ENCODE results near the gene ACD. TPM values are rescaled to one million over a fixed set of nuclear protein-coding genes. Genes with fewer than 3 reads are reported as not detected.

The ACD gene
- total RNA-seq, 4 donors from 2014 or later = 20.9 to 33.7 (median 24.4) TPM

DNA sequence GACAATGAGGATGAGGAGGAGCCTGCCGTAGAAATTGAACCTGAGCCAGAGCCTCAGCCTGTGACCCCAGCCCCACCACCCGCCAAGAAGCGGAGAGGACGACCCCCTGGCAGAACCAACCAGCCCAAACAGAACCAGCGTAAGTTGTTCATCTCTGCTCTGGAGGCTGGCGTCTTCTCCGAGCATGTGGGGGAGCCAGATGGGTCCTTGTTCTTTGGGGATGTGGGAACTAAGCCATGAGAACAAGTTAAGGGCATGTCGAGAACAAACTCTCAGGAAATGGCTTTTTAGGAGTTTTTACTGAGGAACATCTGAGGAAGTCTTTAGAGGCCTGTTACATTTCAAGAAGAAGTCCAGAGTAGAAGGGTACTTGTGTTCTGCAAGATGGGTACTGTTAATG lies 23.3 kb downstream of the ACD start:
- H3K36me3 ChIP-seq = peaks cover 0 to 78% of the 10 kb centered on the region in 2 donors
- ATAC-seq = no peak
- WGBS, 2 donors (ENCODE audit: low coverage in 1 of 2) = 93 to 94% methylated on average over 5 to 7 of the region's 8 CpGs
- no peaks in the 10 kb centered on the region for H3K27me3 ChIP-seq
- H3K27ac ChIP-seq = no peak overlapping the region
- peaks cover 0 to 27% (median 0%) of the 10 kb centered on the region in 3 donors for H3K4me1 ChIP-seq
- TF ChIP-seq POLR2AphosphoS5 (IDR thresholded peaks at IDR 0.05) (no peak), CTCF (IDR thresholded peaks at IDR 0.05) (no peak), POLR2A (IDR thresholded peaks at IDR 0.05) (no peak), EP300 (IDR thresholded peaks at IDR 0.05) (no peak)
- H3K9me3 ChIP-seq = no peaks in the 10 kb centered on the region
- H3K4me3 ChIP-seq = no peak overlapping the region

DNA sequence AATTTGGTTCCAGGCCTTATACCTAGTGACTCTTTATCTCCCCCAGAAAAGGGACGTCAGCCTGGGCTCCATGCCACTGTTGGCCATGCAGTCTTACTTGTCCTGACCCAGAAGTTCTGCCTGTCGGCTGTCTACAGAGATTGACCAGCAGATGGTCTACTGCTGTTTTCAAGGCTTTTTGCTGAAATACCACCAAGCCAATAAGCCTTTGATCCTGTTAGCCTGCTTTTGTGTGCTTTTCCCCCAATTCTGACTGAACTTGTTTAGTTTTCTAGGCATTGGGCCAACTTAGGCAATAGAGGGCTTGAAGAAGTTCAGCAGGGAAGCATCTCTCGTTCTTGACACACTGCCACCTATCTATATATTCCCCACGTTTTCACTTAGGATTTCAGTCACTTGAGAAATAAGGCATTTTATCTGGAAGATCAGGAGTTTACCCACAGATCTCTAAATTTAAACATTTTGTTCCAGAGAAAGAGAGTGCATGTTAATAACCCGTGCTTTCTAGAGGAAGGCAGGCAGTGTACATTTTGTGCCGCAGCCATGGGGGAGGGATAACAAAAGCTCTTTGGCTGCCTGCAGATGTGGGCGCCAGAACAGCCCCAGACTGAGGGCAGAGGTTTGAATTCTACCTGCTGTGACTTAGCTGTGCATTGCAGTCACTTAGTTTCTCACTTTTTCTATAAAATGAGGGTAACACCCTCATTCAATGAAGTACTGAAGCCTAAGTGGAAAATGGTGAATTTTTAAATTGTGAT lies 27.5 kb downstream of the ACD start:
- WGBS, 2 donors (ENCODE audit: low coverage in 1 of 2) = 40 to 45% methylated on average over 5 to 7 of the region's 7 CpGs
- no peaks in the 10 kb centered on the region for H3K27me3 ChIP-seq
- H3K27ac ChIP-seq = peak overlapping the region in 3 of 4 donors; percentile 5 to 43 (median 30)
- no peak for ATAC-seq
- no peak for TF ChIP-seq EP300 (IDR thresholded peaks at IDR 0.05)
- no peak for TF ChIP-seq CTCF (IDR thresholded peaks at IDR 0.05)
- no peak for TF ChIP-seq POLR2A (IDR thresholded peaks at IDR 0.05)
- TF ChIP-seq POLR2AphosphoS5 (IDR thresholded peaks at IDR 0.05) = no peak
- peaks cover 0 to 100% of the 10 kb centered on the region in 2 donors for H3K36me3 ChIP-seq
- peaks cover 0 to 15% (median 0%) of the 10 kb centered on the region in 3 donors for H3K4me1 ChIP-seq
- H3K9me3 ChIP-seq = no peaks in the 10 kb centered on the region
- H3K4me3 ChIP-seq = no peak overlapping the region

DNA sequence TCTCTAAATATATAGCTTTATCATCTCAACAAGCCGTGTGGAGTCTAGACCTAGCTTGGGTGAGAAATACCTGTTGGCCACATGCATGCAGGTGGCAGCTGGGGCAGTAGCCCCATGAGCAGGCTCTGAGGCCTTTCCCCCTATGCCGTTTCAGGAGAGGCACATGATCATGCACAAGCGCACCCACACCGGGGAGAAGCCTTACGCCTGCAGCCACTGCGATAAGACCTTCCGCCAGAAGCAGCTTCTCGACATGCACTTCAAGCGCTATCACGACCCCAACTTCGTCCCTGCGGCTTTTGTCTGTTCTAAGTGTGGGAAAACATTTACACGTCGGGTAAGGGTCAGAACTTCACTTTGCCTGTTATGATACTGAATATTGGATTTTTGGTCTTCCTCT lies 31.8 kb downstream of the ACD start:
- no peaks in the 10 kb centered on the region for H3K9me3 ChIP-seq
- no peak for ATAC-seq
- H3K4me1 ChIP-seq = peaks cover 0 to 12% (median 0%) of the 10 kb centered on the region in 3 donors
- H3K4me3 ChIP-seq = no peak overlapping the region
- H3K36me3 ChIP-seq = peaks cover 0 to 99% of the 10 kb centered on the region in 2 donors
- WGBS, 2 donors (ENCODE audit: low coverage in 1 of 2) = 93 to 100% methylated on average over 4 to 12 of the region's 14 CpGs
- H3K27ac ChIP-seq = no peak overlapping the region
- TF ChIP-seq POLR2AphosphoS5 (IDR thresholded peaks at IDR 0.05) (no peak), POLR2A (IDR thresholded peaks at IDR 0.05) (no peak), CTCF (IDR thresholded peaks at IDR 0.05) (no peak), EP300 (IDR thresholded peaks at IDR 0.05) (no peak)
- H3K27me3 ChIP-seq = no peaks in the 10 kb centered on the region

DNA sequence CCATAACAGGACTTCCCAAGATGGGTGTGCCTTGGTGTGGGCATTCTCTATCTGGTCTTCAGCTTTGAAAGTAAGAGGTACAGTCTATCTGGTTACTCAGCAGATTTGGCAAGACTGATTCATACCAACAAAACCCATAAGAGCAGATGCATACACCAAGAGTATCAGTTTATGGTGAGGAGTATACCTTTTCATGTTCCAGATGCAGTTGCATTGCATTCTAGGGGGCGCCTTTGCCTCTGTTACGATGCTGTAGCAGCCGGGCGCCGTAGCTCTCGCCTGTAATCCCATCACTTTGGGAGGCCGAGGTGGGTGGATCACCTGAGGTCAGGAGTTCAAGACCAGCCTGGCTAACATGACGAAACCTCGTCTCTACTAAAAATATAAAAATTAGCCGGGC lies 46.3 kb downstream of the ACD start:
- TF ChIP-seq POLR2AphosphoS5 (IDR thresholded peaks at IDR 0.05) (no peak), EP300 (IDR thresholded peaks at IDR 0.05) (no peak), POLR2A (IDR thresholded peaks at IDR 0.05) (no peak), CTCF (IDR thresholded peaks at IDR 0.05) (no peak)
- no peaks in the 10 kb centered on the region for H3K4me1 ChIP-seq
- no peak overlapping the region for H3K27ac ChIP-seq
- 96% methylated on average over 5 of the region's 10 CpGs; no CpG with 5 or more reads in 1 of the 2 donors for WGBS, 2 donors (ENCODE audit: low coverage in 1 of 2)
- ATAC-seq = no peak
- H3K27me3 ChIP-seq = no peaks in the 10 kb centered on the region
- H3K9me3 ChIP-seq = no peaks in the 10 kb centered on the region
- H3K36me3 ChIP-seq = peaks cover 0 to 81% of the 10 kb centered on the region in 2 donors
- no peak overlapping the region for H3K4me3 ChIP-seq

GRCh38 chr16:67608364-67608763 lies 51.7 kb downstream of the ACD start:
- H3K27me3 ChIP-seq = no peaks in the 10 kb centered on the region
- H3K27ac ChIP-seq = no peak overlapping the region
- H3K9me3 ChIP-seq = no peaks in the 10 kb centered on the region
- WGBS, 2 donors (ENCODE audit: low coverage in 1 of 2) = 84 to 93% methylated on average over 3 of the region's 3 CpGs
- ATAC-seq = no peak
- no peak overlapping the region for H3K4me3 ChIP-seq
- peaks cover 0 to 29% of the 10 kb centered on the region in 2 donors for H3K36me3 ChIP-seq
- TF ChIP-seq POLR2A (IDR thresholded peaks at IDR 0.05) (no peak), CTCF (IDR thresholded peaks at IDR 0.05) (no peak), EP300 (IDR thresholded peaks at IDR 0.05) (no peak), POLR2AphosphoS5 (IDR thresholded peaks at IDR 0.05) (no peak)
- no peaks in the 10 kb centered on the region for H3K4me1 ChIP-seq

Data from gastroesophageal sphincter (tissue), 4 donors.